ENCODE measurements around the gene SRGAP2C.

SRGAP2C gene

GRCh38 chr1:121440993-121441392 lies 256.2 kb downstream of the SRGAP2C start:
- no peak for DNase-seq
